Stimulated activated CD8-positive, alpha-beta memory T cell treated with anti-CD3 and anti-CD28 coated beads, Interleukin-12 subunit alpha, Interleukin-12 subunit beta, amount 100 ng/mL, for 4 hours (primary cell): ENCODE data around the gene RAX.

Experiments
- DNase-seq: peaks from one replicate; pipeline ENCODE4 v3.0.0-alpha.2; 2020; ENCODE audit warnings: low read depth

Gene RAX

DNA sequence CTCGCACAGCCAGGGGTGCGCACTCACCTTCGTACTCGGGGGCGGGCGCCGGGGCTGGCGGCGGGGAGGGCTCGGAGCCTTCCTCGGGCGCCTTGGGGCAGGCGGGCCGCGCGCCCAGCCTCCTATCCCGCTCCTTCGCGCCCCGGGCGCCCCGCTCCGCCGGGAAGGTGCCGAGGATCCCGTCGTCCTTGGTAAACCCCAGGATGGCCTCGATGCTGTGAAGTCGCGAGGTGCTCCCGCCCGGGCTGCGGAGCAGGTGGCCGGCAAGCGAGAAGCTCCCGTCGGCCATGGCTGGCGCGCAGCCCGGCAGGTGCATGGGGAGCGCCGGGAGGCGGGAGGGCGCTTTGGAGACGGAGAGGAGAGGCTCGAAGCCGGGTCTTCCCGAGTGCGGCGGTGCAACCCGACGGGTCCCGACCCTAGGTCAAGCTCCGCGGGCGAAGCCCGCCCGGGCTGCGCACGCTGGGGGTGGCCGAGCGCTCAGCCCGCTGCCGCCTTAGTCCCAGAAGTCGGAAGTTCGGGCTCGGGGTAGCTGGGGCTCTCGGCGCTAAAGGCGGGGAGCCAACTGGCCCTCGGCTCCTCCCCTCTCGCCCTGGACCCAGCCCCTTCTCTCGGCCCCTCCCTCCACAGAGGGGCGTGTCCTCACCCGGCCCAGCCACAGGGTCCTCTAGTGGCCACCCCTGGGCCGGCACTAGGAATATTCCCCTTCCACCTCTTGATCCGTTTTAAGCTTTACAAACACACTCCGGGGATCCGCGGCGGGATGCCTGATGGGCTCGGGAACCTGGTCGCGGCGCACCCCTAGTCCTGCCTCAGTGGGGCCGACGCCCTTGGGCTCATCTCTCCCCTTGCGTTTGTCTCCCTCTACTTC lies at the start of gene RAX:
Gene RAX, minus strand, starts transcription at position 564 of the 868 bp plus-strand sequence. Its CDS starts 248 bp downstream, at position 316.
- no peak for DNase-seq

DNA sequence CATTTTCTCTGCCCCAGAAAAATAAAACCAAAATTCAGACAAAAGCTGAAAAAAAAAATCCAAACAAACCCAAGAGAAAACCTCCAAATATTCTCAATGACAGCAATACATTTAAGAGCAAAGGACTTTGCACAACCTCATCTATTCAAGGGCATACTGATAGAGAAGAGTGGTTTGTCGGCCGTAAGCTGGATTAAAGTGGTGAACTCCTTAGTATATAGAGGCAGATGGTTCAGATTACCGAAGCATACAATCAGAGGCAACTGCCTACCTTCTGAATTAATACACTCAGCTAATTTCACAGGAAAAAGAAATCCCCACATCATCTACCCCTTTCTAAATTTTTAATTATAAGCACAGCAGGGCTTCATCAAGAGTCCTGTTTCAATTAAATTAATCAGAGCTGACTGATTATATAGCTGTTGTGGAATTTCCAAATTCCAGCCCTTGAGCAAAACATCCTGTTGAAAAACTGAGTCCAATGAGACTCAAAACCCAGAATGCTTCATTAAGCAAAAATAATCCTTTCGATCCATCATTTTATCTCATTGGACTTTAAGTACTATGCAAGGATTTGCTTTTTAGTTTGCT lies 45.3 kb upstream of the RAX start, which contains the start of gene CPLX4:
Gene CPLX4, minus strand, starts transcription at position 190 of the 591 bp plus-strand sequence. Its CDS starts 187 bp downstream, at position 3.
- DNase-seq, result no peak

DNA sequence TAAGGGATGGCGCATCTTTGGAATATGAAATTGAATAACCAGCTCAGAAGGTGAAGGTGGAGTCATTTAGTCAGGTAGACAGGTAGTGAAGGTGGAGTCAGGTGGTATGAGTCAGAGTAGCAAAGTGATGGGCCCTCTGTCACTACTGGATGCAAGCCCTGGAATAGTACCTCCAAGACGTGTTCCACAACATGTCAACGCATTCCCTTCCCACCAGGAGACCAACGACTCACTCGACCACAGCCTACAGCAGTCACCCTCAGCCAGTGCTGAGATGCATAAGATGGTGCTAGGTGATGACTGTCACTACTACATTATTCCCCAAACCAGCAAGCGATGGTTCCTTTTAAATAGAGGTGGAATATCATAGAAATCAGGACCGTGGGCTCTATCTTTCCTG lies 38.4 kb upstream of the RAX start:
- no peak for DNase-seq

DNA sequence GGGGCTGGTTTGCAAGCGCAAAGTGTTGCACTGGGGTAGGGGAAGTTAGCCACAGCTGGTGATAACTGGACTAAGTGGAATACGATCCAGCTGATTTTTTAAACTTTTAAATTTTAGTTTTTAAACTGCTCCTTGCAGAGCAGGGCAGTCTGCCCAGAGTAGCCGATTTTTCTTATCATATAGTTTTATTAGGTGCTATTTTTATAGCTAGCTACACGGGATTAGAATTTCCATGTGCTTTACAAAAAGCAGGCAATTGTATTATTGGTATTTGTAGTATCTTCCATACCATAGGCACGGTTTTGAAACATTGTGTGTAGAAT lies 35.6 kb upstream of the RAX start:
- DNase-seq, result no peak

DNA sequence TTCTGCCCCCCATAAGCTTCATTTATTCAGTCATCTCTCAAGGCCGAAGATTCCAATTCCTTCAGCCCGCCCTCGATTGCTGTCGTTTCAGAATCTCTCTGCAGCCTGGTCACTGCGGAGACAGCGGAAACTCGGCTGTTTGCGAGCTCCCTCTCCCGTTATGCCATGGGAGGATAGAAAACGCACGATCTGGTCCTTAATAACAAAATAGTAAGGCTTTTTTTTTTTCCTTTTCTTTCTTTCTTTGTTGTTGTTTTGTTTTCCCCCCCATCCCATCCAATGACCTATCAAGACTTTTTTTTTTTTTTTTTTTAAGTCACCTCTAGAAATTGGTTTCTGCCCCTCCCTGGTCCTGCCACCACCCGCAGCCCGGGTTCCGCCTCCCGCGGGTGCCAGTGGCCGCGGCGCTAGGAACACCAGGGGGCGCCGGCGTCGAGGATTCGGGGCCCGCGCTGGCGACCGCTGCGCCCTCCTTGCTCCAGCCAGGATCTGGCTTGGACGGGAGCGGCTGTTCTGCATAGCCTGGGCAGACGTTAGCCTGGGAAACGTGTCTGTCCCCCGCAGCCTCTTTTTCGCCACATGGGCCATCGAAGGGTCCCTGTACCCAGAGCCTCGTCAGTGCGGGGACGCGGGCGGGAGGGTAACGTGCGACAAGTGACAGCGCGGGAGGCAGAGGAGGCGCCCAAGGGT lies 35.1 kb upstream of the RAX start:
- peak; percentile 45 for DNase-seq

DNA sequence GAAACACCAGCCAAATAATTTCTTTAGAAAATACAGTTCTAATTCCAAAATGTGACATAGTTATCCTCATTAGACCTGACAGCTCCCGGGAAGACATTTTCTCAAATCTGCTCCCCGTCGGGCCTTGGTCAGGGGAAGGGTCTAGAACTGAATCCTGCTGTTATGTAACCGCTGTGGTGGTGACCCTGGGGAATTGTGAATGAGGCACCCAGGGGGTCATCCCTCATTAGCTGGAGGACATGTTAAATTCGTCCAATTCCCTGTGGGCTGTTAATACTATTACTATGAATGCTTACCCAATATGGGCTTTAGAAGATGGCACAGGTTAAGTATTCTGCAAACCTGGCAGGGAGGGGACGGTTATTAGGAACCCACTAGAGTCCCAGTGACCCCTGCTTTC lies 33.4 kb upstream of the RAX start:
- DNase-seq, result no peak

DNA sequence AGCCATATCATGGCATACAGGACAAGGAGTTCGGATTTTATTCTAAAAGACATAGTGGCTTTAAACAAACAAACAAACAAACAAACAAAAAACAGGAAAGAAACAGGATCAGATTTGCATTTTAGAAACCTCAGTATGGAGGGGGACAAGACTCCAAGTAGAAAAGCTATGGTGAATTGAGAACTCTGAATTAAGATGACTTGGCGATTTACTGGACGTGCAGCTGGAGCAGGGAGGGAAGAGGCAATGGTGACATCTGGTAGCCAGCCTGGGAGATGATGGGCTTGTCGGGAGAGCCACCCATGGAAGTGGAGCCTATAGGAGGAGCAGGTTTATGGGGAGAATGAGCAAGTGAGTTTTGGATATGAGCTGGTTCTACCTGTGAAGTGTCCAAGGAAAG lies 32.0 kb upstream of the RAX start:
- no peak for DNase-seq

DNA sequence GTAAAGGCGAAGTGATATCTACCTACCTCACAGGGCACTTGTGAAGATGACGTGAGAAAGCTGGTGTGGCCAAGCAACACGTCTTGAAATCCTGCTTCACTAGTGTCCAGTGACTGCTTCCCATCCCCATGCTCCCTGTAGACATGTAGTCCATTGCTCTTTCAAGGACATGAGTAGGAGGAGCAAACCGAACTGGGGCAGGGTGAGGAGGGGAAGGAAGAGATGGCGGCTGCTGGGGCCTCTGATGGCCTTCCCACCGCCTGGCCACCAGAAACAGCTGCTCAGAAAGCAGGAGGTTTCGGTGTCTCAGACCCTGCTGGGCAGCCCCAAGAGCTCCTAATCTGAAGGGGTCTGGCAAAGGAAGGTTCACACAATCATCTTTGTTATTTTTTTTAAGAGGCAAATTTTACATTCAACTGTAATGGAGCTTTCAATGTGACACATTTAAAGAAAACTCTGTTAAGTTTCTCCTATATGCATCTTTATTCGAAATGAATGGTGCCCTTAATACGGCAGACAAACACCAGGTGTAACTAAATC lies 30.5 kb upstream of the RAX start:
- DNase-seq, result no peak

DNA sequence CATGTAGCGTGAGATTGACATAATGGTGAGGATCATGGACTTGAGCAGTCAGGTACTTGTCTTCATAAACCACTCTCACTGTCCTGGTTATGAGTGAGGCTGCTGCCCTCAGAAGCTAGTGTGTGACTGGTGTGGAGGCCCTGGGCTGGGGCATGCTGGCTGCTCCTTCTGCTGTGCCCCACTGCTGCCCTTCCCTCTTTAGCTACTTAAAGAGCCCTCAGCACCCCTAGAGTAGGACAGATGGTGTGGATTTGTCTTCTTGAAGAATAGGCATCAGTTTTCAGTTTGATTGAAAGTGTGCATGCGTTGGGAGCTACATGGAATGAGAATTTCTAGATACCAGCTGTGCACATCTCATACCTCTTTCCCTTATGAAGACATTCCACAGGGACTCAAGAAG lies 29.8 kb upstream of the RAX start:
- DNase-seq, result no peak

DNA sequence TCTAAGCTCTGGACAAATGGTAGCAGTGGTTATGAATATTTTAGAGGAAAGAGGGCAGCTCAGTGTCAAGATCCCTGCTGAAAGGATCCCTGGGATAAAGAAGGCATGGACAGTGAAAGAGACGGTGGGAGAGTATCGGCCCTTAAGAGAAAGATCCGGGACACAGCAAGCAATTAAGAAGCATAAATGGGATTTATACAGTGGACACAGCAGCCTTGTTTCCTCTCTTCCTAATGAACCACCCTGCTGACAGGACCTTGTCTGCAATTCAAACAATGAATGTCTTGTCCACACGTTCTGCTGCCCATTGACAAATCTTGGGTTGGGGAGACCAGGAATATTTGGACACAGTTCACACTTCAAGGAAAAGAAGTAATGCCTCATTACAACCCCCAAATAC lies 28.7 kb upstream of the RAX start:
- no peak for DNase-seq

DNA sequence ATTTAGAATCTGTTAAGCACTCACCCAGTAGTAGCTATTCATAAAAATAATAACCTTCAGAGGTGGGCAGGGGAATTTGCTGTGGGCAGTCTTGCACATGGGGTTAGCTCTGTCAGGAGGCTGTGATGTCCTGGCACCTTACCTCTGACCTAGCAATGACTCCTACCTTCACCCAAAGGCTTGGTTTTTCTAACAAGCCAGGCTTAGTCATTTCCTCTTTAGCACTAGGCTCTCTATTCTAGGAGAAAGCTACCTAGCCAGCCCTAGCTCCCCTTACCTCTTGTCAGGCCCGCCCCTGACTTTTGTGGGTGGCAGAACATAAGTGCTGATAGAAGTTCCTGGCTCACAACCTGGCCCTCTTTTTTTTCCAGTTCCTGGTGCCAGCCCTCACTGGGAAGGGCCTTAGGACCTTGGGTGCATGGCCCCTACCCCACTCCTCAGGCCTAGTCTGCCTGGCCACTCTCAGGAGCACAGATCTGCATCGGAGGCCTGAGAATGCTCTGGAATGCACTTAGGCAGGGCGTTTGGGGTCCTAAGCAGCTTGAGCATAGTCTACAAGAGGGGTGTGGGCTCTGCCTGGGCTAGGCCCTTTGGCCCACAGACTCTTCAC lies 27.5 kb upstream of the RAX start:
- no peak for DNase-seq

DNA sequence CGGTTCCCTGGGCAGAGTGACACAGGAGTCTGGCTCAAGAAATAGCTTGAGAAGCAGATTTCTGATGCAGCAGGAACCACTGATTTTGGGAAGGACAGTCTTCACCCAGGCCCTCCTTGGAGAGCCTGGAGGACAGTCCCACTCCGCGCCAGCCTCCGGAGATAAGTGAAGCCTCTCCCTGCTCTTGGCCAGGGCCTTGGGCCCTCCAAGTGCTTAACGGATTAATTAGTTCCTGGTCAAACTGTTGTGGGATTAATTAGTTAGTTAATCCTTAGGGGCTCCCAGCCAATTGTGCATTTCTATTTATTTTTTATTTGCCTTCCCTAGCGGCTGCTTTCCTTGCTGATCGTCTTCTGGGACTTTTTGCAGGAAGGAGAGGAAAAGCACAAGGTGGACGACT lies 25.6 kb upstream of the RAX start:
- no peak for DNase-seq

DNA sequence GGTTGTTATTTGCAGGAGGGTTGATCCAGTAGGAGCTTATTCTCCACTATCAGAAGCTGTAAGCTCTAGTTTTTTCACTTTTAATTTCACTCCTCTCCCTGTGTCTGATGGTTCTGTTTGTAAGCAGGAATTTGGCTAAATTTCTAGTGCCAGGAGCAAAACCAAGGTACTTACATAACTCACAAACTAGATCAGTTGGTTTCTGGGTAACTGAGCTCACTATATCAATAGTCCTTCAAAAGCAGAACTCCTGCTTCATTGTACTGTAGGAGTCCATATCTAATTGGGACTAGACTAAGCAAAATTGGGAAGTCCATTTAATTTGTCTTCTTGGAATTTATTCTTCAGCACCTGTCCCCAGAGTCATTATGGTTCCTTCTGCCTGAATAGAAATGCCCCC lies 20.1 kb upstream of the RAX start:
- DNase-seq, result no peak

DNA sequence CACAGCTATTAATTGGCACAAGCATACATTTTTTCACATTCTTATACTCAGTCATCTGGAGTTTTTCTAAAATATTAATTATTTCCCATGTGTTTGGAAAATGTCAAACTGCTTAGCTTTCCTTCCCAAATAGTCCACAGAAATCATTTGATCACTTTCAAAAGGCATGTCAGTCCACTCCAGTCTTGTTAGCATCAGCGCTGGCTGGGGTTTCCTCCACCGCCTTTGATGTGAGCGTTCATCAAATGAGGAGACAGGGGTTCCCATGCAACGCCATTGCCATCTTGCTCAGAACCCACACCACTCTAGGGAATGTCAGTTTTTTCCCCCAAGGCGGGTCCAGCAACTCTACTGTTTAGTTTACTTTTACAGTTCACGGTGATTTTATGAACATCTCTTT lies 13.1 kb upstream of the RAX start:
- DNase-seq, result no peak

DNA sequence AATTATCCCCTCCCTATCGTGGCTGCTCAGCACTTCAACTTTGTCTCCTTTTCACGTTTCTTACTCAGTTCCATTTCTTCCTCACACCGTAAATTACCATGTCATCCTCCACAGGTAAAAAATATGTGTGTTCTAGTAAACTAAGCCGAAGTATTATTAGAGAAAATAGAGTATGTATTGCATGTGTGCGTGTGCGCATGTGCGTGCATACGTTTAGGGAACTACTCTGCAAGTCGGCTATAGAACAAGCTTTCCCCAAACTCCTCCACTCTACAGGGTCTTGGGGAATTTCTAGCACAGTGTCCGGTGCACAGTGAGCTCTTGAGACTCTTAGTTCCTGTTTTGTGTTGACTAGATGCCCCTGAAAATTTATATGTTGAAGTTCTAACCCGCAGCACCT lies 9.1 kb upstream of the RAX start:
- no peak for DNase-seq

DNA sequence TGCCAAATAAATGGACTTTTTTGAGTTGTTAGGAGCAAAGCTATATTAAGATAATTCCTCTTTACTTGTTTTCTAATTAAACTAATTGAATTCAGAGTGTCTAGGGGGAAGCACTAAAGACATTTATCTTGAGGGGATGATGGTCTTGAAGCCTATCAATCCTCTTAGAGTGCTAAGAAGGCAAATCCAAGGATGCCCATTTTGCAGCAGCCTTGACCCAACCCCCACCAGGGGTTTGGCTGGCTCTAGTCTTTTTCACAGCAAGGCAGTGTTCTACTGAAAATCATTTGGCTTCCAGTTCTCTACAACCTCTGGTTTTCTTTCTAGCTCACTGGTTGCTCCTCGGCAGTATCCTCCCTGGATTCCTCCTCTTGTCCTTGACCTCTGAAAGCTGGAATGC lies 6.5 kb upstream of the RAX start:
- DNase-seq, result no peak

DNA sequence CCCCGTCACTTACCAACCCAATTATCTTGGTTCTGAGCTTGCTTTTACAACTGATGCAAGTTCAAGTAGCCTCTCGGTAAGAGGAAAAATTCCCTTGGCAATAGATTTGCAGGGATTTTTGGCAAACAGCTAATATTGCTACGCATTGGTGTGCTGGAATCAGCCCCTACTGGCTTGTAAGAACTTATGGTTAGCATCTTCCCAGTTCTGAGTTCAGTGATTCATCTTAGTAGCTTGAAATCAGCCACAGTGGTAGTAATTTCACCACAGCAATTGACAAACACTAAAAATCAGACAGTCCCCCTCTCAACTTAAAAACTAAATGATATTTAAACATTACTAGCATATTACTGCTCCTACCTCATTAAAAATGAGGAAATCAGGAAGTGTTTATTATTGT lies 5.9 kb upstream of the RAX start:
- DNase-seq, result no peak

DNA sequence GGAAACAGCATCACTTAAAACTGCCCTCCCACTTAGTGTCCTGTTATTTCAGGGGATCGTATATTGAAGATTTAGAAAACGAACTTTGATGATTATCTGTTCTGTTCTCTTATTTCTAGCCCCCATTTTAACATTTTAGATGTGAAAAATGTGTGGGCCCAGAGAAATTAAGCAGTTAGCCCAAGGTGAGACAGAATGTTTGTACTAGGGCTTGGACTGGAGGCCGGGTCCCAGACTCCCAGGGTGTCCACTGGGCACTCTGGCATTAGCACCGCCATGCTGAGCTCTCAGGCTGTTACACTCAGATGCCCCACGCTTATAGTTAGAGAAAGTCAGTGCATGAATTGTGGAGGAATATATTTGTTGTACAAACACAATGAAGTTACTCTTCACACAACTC lies 5.5 kb upstream of the RAX start:
- no peak for DNase-seq

DNA sequence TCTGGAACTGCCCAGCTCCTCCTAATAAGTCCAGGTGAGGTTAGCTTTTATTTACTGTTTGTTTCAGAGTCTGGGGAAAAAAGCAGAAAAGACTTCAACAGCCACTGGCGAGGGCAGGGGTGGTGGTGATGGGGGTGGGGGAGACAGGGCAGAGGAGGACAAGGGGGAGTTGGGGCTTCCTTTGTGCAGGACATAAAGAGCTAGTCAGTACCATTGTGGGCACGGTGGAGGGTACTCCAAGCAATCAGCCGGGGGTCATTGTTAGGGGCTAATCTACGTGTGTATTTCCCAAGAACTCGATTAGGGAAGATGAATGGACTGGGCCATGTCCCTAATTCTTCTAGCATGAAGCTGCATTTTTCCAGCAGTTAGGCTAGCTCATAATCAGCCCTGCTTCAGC lies 2.8 kb upstream of the RAX start:
- no peak for DNase-seq

DNA sequence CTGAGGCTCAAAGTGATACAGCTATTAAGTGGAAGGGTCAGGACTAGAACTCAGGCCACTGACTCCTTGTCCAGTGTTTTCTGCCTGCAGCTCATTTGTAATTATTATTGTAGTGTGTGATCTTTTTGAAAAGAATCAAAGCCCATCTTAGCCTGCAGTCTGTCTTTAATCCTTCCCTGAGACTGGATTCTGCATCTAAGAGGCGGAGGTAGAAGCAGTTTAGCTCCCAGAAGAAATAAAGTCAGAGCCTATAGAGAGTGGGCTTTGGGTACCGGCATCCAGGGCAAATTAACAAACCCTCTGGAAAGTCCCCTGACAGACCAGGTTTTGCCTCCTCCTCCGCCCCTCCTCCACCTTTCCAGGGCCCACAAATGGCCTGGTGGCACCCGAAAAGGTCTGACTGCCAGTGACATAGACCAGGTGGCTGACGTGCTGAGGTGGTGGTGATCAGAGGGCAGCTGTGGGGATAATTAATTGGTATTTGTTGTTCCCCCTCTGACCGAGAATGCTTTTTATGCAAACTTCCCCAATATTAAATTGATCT lies 2.2 kb upstream of the RAX start:
- DNase-seq, result no peak

DNA sequence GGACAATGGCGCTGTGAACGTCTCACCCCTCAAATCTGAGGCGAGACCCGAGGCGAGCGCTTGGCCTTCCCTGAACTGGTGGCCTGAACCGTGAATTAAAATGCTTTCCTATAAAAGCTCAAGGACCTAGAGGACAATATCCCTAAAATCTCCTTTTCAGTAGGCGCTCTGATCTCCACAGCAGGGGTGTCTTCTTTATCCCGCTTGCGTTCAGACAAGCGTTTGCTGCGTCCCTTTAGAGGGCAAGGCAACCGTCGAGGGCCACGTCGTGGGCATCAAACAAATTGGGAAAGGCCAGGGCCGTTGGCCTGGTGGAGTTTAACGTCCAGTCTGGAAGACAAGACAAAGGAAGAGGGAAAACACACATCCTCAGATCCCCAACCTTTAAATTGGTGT lies 1.3 kb upstream of the RAX start:
- DNase-seq, result no peak

DNA sequence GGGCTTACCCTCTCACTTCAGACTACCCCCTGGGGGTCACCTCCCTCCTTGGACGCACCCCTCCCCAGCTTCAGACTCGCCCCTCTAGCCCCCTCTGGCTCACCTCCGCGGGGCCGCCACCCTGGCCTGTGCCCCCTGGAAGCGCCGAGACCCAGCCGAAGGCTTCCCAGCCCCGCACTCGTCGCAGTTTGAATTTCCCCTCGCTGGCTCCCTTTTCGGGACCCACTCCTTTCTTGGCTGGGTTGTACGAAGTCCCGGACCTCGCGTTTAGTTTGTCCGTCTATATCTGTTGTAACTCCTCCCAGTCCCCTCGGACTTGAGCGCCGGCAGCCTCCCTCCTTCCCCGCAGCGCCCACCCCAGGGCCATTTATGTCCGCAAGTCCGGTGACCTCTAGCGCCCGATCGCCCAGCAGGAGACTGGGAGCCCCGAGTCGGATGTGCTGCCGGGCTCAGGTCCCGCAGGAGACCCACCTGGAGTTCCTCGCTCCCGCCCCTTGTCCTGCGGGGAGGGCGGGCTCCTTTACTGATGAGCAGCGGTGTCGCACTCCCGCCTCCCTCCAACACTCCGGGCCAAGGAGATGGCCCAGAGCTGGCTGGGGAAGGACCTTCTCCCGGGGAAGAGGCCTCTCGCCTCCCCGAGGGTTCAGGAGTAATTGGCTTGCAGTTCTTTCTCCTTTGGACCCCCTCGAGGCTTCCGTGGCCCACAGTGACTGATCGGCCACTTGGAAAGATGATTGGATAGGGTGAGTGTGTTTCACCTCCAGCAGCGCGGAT lies 692 bp upstream of the RAX start:
- DNase-seq, result no peak
